Sigmoid colon (tissue), 4 donors: ENCODE results near the gene HHAT.

Source experiments
- EP300 ChIP-seq, 4 donors: sonication (generic); formaldehyde crosslinking; IDR thresholded peaks; one replicate each; pipeline ENCODE4 v1.6.1; 2017; ENCODE audit warnings: antibody characterized with exemption in 4 of 4
- POLR2A ChIP-seq, 2 donors: fragments of 450-650 bp; IDR thresholded peaks; one replicate each; pipeline ENCODE4 v1.6.1; 2016; ENCODE audit warnings: antibody characterized with exemption in 2 of 2, mild to moderate bottlenecking in 2 of 2, moderate library complexity in 2 of 2
- POLR2AphosphoS5 ChIP-seq, 4 donors: sonication (generic); formaldehyde crosslinking; IDR thresholded peaks; one replicate each; pipeline ENCODE4 v1.6.1; 2017; ENCODE audit warnings: antibody characterized with exemption in 4 of 4
- TF ChIP-seq, protein P1 (sequence below), 4 experiments: fragments of 450-650 bp in 3 of 4; fragments of 200-600 bp in 1 of 4; IDR thresholded peaks; one replicate each; pipeline ENCODE4 v1.5.1; 2016 to 2019; ENCODE audit warnings: antibody characterized with exemption in 4 of 4, mild to moderate bottlenecking in 3 of 4, moderate library complexity in 2 of 4

DNA sequence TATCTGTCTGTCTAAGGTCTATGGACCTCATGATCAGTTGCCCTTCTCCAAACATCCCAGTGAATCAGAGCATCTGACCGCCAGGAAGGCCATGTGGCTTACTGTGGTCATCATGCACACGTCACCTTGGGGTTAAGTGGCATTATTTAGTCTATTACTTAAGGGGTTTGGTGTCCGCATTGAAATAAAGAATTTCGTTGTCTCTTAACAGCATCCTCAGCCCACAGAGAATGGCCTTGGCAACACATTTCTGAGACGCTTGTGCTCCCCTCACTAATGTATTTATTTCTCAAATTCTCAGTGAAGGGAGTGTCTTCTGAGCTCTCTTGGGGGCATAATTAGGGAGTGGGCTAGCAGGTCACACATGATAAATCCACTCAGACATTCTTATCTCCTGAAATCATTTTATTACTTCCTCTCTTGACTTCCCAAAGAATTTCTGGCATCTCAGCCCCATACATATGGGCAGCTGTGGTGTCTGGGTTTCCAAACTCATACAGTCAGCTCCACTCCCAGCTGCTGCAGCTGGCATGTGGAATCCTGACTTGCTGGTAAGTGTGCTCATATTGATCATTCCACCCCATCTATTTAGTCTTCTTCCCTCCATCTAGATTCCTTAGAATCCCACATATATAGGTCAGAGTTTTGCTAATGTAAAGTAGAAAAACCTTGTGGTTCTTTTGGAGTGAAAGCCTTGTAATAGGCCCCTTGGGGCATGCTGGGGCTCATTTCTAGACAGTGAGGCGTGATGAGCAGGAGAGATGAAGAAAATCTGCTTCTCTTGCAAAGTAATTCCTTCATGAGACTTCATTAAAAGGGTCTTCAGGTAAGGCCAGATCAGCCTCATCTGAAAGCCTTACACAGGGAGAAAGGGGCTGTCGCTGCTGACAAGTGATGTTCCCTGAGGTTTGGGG is 110.5 kb downstream of the HHAT start:
- TF ChIP-seq, protein P1, sequence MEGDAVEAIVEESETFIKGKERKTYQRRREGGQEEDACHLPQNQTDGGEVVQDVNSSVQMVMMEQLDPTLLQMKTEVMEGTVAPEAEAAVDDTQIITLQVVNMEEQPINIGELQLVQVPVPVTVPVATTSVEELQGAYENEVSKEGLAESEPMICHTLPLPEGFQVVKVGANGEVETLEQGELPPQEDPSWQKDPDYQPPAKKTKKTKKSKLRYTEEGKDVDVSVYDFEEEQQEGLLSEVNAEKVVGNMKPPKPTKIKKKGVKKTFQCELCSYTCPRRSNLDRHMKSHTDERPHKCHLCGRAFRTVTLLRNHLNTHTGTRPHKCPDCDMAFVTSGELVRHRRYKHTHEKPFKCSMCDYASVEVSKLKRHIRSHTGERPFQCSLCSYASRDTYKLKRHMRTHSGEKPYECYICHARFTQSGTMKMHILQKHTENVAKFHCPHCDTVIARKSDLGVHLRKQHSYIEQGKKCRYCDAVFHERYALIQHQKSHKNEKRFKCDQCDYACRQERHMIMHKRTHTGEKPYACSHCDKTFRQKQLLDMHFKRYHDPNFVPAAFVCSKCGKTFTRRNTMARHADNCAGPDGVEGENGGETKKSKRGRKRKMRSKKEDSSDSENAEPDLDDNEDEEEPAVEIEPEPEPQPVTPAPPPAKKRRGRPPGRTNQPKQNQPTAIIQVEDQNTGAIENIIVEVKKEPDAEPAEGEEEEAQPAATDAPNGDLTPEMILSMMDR (IDR thresholded peaks at IDR 0.05) = no peak
- TF ChIP-seq POLR2A (IDR thresholded peaks at IDR 0.05) = no peak
- no peak for TF ChIP-seq POLR2AphosphoS5 (IDR thresholded peaks at IDR 0.05)
- no peak for TF ChIP-seq EP300 (IDR thresholded peaks at IDR 0.05)
